ENCODE data around the gene RAB3GAP2. TPM values are rescaled to one million over a fixed set of nuclear protein-coding genes. Genes with fewer than 3 reads are reported as not detected.
A peak's percentile ranks its signal among the peaks of the same experiment; 100 is the strongest.
"Not testable (repeated sequence)": the region's sequence is repeated elsewhere in the genome, so short reads cannot be mapped to it uniquely, and the experiment has no call there.

Gene RAB3GAP2
- total and polyA plus RNA-seq, 12 donors: 5.7 to 35.8 (median 27.6) TPM

DNA sequence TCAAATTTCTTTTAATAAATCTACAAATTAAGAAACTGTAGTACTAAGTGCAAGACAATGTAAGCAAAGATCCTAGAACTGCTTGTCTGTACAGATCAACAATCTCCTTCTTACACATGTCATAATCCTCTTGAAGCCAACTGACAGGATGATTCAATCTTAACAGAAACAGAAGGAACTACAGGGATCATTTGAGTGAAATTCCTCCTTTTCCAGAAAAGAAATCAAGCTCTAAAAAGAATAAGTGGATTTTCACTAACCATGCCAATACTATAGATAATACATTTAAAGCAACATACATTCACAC is 53.2 kb downstream of the RAB3GAP2 start:
- Histone ChIP-seq H3K27ac (no peak overlapping the region), H3K4me1 (peaks cover 0 to 23% (median 9%) of the 10 kb centered on the region in 9 donors), H3K27me3 (no peaks in the 10 kb centered on the region), H3K4me3 (no peak overlapping the region), H3K36me3 (no peaks in the 10 kb centered on the region), H3K9me3 (no peaks in the 10 kb centered on the region)
- intact Hi-C loops (cut with DNase I): loop anchor here in 2 of 10 donors (5.0 to 10.0 kb wide), 2 partner anchors 556 to 558 kb away; no protein-coding TSS in a partner anchor
- TF ChIP-seq, protein P1, sequence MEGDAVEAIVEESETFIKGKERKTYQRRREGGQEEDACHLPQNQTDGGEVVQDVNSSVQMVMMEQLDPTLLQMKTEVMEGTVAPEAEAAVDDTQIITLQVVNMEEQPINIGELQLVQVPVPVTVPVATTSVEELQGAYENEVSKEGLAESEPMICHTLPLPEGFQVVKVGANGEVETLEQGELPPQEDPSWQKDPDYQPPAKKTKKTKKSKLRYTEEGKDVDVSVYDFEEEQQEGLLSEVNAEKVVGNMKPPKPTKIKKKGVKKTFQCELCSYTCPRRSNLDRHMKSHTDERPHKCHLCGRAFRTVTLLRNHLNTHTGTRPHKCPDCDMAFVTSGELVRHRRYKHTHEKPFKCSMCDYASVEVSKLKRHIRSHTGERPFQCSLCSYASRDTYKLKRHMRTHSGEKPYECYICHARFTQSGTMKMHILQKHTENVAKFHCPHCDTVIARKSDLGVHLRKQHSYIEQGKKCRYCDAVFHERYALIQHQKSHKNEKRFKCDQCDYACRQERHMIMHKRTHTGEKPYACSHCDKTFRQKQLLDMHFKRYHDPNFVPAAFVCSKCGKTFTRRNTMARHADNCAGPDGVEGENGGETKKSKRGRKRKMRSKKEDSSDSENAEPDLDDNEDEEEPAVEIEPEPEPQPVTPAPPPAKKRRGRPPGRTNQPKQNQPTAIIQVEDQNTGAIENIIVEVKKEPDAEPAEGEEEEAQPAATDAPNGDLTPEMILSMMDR (IDR thresholded peaks at IDR 0.05): no peak
- DNase-seq (no peak), ATAC-seq (no peak)

DNA sequence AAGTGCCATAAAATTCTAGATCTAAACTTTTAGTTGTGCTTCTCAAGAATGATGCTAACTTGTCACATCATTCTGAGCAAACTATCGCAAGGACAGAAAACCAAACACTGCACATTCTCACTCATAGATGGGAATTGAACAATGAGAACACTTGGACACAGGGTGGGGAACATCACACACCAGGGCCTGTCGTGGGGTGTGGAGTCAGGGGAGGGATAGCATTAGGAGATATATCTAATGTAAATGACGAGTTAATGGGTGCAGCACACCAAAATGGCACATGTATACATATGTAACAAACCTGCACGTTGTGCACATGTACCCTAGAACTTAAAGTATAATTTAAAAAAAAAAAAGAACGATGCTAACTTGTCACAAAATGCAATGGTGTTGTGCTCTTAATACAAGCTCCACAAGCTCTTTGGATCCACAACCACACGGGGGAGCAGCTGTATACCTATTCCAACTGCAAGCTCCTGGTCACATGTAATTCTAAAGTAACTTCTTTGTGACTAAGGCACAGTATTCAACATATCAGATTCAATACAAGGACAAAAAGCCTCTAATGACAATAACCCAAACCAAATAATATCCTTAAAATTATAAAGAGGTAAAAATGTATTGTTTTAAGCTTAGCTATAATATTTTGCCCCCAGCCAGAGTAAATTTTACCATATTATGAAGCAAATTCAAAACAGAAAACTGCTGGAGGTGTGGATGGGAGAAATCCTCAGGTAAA is 53.7 kb downstream of the RAB3GAP2 start:
- ATAC-seq: peak; percentile 67 to 89 (median 76)
- WGBS, 2 donors: 55 to 57% methylated on average over 6 of the region's 6 CpGs
- H3K36me3 ChIP-seq, H3K4me3 ChIP-seq, H3K9me3 ChIP-seq, H3K27ac ChIP-seq, H3K27me3 ChIP-seq: not testable (repeated sequence)
- intact Hi-C loops (cut with DNase I): loop anchor here in 2 of 10 donors (5.0 to 10.0 kb wide), 2 partner anchors 556 to 559 kb away; no protein-coding TSS in a partner anchor
- TF ChIP-seq, protein P1 (IDR thresholded peaks at IDR 0.05): peak; percentile 28 to 72 (median 57)
- peak; percentile 17 to 57 for DNase-seq
- peaks cover 0 to 28% (median 14%) of the 10 kb centered on the region in 9 donors for H3K4me1 ChIP-seq

DNA sequence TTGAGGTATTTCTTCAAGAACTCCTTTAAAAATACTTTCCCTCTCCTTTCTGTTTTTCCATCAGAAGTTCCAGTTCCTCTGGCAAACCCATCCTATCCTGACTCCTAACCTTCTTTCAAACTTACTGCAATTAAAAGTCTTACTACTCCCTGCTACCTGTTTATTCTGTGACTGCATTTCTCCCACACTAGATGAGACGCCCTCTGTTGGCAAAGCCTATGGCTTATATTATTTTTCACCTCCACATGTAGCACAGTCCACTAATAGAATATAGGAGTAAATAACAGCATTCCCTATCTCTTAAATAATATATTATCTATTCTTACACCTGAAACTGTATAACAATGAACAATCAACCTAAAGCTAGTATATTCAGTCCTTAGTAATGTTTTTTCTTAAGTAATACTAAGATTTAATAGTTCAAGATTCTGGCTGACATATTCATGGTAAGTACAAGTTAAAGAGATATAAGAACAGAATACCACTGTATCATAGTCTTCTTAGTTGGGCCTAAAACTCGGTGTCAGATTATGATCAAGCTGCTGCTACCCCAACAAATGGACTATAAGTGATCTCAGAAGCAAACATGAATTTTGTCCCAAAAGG is 54.8 kb downstream of the RAB3GAP2 start:
- Histone ChIP-seq H3K4me3 (no peak overlapping the region), H3K4me1 (peaks cover 0 to 28% (median 14%) of the 10 kb centered on the region in 9 donors), H3K27me3 (no peaks in the 10 kb centered on the region), H3K9me3 (no peaks in the 10 kb centered on the region), H3K36me3 (peaks cover 0 to 9% (median 0%) of the 10 kb centered on the region in 9 donors), H3K27ac (no peak overlapping the region)
- ATAC-seq (peak in 1 of 8 donors; percentile 52), DNase-seq (no peak)
- TF ChIP-seq, protein P1 (IDR thresholded peaks at IDR 0.05): peak in 6 of 9 donors; percentile 15 to 47 (median 32)
- 75 to 78% methylated on average over 2 of the region's 2 CpGs for WGBS, 2 donors
- intact Hi-C loops (cut with DNase I): loop anchor here in 2 of 10 donors (5.0 to 10.0 kb wide), 2 partner anchors 557 to 560 kb away; no protein-coding TSS in a partner anchor

DNA sequence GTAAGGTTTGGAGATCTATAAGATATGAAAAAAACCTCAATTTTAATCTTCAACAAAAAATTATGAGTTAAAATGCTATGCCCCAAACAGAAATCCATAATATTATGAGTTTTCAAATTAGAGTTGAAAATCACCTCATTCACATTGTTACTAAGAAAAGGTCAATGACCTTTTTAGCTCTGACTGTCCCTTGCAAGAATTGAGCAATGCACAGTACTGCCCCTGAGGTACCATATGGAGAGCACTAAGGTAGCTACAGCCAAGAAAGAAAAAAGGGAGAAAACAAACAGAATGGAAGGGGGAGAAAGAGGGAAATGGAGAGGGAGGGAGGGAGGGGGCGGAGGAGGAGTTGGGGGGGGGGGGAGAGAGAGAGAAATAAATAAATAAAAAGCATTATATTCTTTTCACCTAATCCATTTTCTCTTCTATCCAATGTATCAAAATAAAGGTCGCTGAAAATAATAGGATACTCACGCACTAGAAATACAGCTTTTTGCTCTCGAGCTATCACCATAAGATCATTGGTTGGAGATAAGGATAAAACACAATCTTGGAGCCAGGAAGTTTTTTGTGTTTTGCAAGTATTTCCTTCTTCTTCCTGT is 58.8 kb downstream of the RAB3GAP2 start:
- H3K9me3 ChIP-seq: no peaks in the 10 kb centered on the region
- ATAC-seq (no peak), DNase-seq (no peak)
- intact Hi-C loops (cut with DNase I): loop anchor here in 1 of 10 donors (10.0 kb wide), 1 partner anchor 561 kb away; no protein-coding TSS in a partner anchor
- peaks cover 0 to 49% (median 7%) of the 10 kb centered on the region in 9 donors for H3K36me3 ChIP-seq
- TF ChIP-seq, protein P1 (IDR thresholded peaks at IDR 0.05): no peak
- H3K4me1 ChIP-seq: peaks cover 0 to 21% (median 4%) of the 10 kb centered on the region in 9 donors
- H3K27me3 ChIP-seq: no peaks in the 10 kb centered on the region
- WGBS, 2 donors: 78 to 90% methylated on average over 4 of the region's 4 CpGs
- H3K27ac ChIP-seq: no peak overlapping the region
- no peak overlapping the region for H3K4me3 ChIP-seq
